GM18867 (cell line): ENCODE data around the gene GAL3ST2.
"Not testable (repeated sequence)": the region's sequence is repeated elsewhere in the genome, so short reads cannot be mapped to it uniquely, and the experiment has no call there.

ENCODE experiments used
- ATAC-seq: cut with Tn5 transposase; IDR thresholded peaks from one replicate; pipeline ENCODE4 v1.9.1; 2021; ENCODE audit warnings: mild to moderate bottlenecking, moderate library complexity; ENCODE audit not compliant: unreplicated experiment

The GAL3ST2 gene

GRCh38 chr2:241767464-241768250 is 9.0 kb upstream of the GAL3ST2 start:
- no peak for ATAC-seq

- no peak for ATAC-seq
Measured at GRCh38 chr2:241768251-241768711, 8.3 kb upstream of the GAL3ST2 start.

- no peak for ATAC-seq
Measured at GRCh38 chr2:241768850-241769249, 7.8 kb upstream of the GAL3ST2 start.

GRCh38 chr2:241769819-241770184 is 6.8 kb upstream of the GAL3ST2 start:
- no peak for ATAC-seq

- ATAC-seq, result no peak
Measured at GRCh38 chr2:241770185-241770935, 6.3 kb upstream of the GAL3ST2 start.

- no peak for ATAC-seq
Measured at GRCh38 chr2:241770936-241771285, 5.7 kb upstream of the GAL3ST2 start.

- ATAC-seq, result no peak
Measured at GRCh38 chr2:241771286-241772062, 5.1 kb upstream of the GAL3ST2 start.

- no peak for ATAC-seq
Measured at GRCh38 chr2:241772063-241772499, 4.5 kb upstream of the GAL3ST2 start.

GRCh38 chr2:241773511-241774418 is 2.9 kb upstream of the GAL3ST2 start:
- no peak for ATAC-seq

- no peak for ATAC-seq
Measured at GRCh38 chr2:241774419-241775222, 2.0 kb upstream of the GAL3ST2 start.

GRCh38 chr2:241775223-241776177 is 1.1 kb upstream of the GAL3ST2 start:
- no peak for ATAC-seq

GRCh38 chr2:241777170-241777685 is 606 bp downstream of the GAL3ST2 start:
- no peak for ATAC-seq

- no peak for ATAC-seq
Measured at GRCh38 chr2:241777686-241778627, 1.3 kb downstream of the GAL3ST2 start.

- no peak for ATAC-seq
Measured at GRCh38 chr2:241780939-241781569, 4.4 kb downstream of the GAL3ST2 start.

GRCh38 chr2:241782053-241782452 is 5.4 kb downstream of the GAL3ST2 start:
- ATAC-seq, result not testable (repeated sequence)

GRCh38 chr2:241788135-241788534 is 11.5 kb downstream of the GAL3ST2 start:
- ATAC-seq, result no peak

- ATAC-seq, result no peak
Measured at GRCh38 chr2:241788572-241788971, 11.9 kb downstream of the GAL3ST2 start.
